Adrenal gland (tissue), 5 donors: ENCODE measurements around the gene CCZ1.
"Not testable (repeated sequence)": the region's sequence is repeated elsewhere in the genome, so short reads cannot be mapped to it uniquely, and the experiment has no call there.

ENCODE experiments used
- POLR2A ChIP-seq, 2 donors: fragments of 450-650 bp; IDR thresholded peaks; one replicate each; pipeline ENCODE4 v1.6.1; 2017; ENCODE audit warnings: antibody characterized with exemption in 2 of 2, mild to moderate bottlenecking in 2 of 2, moderate library complexity in 1 of 2
- TF ChIP-seq, protein P1 (sequence below), 6 experiments: fragments of 450-650 bp in 4 of 6; fragments of 200-600 bp in 2 of 6; sonication (generic) in 1 of 6; IDR thresholded peaks; 1 replicate in 5 of 6; 2 replicates in 1 of 6; pipeline versions ENCODE4 v1.5.1 to v1.8.0; 2016 to 2021; ENCODE audit warnings: antibody characterized with exemption in 6 of 6, mild to moderate bottlenecking in 2 of 6, moderate library complexity in 1 of 6
- donor health status: DM: no; HTN: no; CAD: no.

DNA sequence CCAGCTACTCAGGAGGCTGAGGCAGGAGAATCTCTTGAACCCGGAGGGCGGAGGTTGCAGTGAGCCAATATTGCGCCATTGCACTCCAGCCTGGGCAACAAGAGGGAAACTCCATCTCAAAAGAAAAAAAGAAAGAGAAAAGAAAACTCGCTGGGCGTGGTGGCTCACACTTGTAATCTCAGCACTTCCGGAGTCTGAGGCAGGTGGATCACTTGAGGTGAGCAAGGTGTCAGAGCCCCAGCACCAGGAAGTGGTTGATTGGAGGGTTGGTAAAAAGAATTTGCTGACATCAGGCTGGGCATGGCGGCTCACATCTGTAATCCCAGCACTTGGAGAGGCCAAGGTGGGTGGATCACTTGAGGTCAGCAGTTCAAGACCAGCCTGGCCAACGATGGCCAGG is 40.0 kb upstream of the CCZ1 start:
- TF ChIP-seq, protein P1, sequence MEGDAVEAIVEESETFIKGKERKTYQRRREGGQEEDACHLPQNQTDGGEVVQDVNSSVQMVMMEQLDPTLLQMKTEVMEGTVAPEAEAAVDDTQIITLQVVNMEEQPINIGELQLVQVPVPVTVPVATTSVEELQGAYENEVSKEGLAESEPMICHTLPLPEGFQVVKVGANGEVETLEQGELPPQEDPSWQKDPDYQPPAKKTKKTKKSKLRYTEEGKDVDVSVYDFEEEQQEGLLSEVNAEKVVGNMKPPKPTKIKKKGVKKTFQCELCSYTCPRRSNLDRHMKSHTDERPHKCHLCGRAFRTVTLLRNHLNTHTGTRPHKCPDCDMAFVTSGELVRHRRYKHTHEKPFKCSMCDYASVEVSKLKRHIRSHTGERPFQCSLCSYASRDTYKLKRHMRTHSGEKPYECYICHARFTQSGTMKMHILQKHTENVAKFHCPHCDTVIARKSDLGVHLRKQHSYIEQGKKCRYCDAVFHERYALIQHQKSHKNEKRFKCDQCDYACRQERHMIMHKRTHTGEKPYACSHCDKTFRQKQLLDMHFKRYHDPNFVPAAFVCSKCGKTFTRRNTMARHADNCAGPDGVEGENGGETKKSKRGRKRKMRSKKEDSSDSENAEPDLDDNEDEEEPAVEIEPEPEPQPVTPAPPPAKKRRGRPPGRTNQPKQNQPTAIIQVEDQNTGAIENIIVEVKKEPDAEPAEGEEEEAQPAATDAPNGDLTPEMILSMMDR (IDR thresholded peaks at IDR 0.05) = not testable (repeated sequence)
- TF ChIP-seq POLR2A (IDR thresholded peaks at IDR 0.05) = not testable (repeated sequence)
